ENCODE measurements around the gene ASCC3. TPM values are rescaled to one million over a fixed set of nuclear protein-coding genes. Genes with fewer than 3 reads are reported as not detected.

ASCC3 gene
- total RNA-seq, 1 experiment from 2014 or later, result 32.2 TPM

- Histone ChIP-seq H3K36me3 (ENCODE audit: insufficient read depth, low read length, poor library complexity, severe bottlenecking) (no peaks in the 10 kb centered on the region), H3K27ac (ENCODE audit: low read depth, low read length, poor library complexity, severe bottlenecking) (no peak overlapping the region), H3K4me1 (ENCODE audit: insufficient read depth, low read length, poor library complexity, severe bottlenecking) (no peaks in the 10 kb centered on the region), H3K27me3 (replicated peaks; ENCODE audit: insufficient read depth, low read depth, low read length, poor library complexity) (peaks cover 8% of the 10 kb centered on the region), H3K4me3 (ENCODE audit: low read depth, low read length, poor library complexity, severe bottlenecking) (no peak overlapping the region), H3K9me3 (ENCODE audit: low read depth, low read length, poor library complexity, severe bottlenecking) (no peaks in the 10 kb centered on the region)
- intact Hi-C loops (cut with micrococcal nuclease; ENCODE audit: unreplicated experiment), result no loop called here
- POLR2A ChIA-PET (ENCODE audit: low non-redundant PET), result no interaction called here
- no TSS peak for BruUV-seq (replicated peaks)
- CTCF ChIA-PET, result no interaction called here
- no peak for DNase-seq (ENCODE audit: low spot score)
- TF ChIP-seq EZH2 (IDR thresholded peaks at IDR 0.05; ENCODE audit: borderline replicate concordance, low read depth, low read length, poor library complexity, severe bottlenecking) (no peak), CTCF (conservative IDR thresholded peaks at IDR 0.05; ENCODE audit: low read depth, low read length) (no peak)
These were observed 410.6 kb downstream of the ASCC3 start for GRCh38 chr6:100470422-100471120.

GRCh38 chr6:100469101-100469859, 411.8 kb downstream of the ASCC3 start:
- no peaks in the 10 kb centered on the region for H3K36me3 ChIP-seq (ENCODE audit: insufficient read depth, low read length, poor library complexity, severe bottlenecking)
- H3K4me3 ChIP-seq (ENCODE audit: low read depth, low read length, poor library complexity, severe bottlenecking), result no peak overlapping the region
- TF ChIP-seq EZH2 (IDR thresholded peaks at IDR 0.05; ENCODE audit: borderline replicate concordance, low read depth, low read length, poor library complexity, severe bottlenecking), result no peak
- no peak for TF ChIP-seq CTCF (conservative IDR thresholded peaks at IDR 0.05; ENCODE audit: low read depth, low read length)
- peaks cover 1% of the 10 kb centered on the region for H3K4me1 ChIP-seq (ENCODE audit: insufficient read depth, low read length, poor library complexity, severe bottlenecking)
- H3K27me3 ChIP-seq (replicated peaks; ENCODE audit: insufficient read depth, low read depth, low read length, poor library complexity), result peaks cover 11% of the 10 kb centered on the region
- intact Hi-C loops (cut with micrococcal nuclease; ENCODE audit: unreplicated experiment), result no loop called here
- H3K27ac ChIP-seq (ENCODE audit: low read depth, low read length, poor library complexity, severe bottlenecking), result no peak overlapping the region
- DNase-seq (ENCODE audit: low spot score), result no peak
- ChIA-PET POLR2A (ENCODE audit: low non-redundant PET) (no interaction called here), CTCF (no interaction called here)
- no TSS peak for BruUV-seq (replicated peaks)
- H3K9me3 ChIP-seq (ENCODE audit: low read depth, low read length, poor library complexity, severe bottlenecking), result no peaks in the 10 kb centered on the region

GRCh38 chr6:100468016-100468622, 413.0 kb downstream of the ASCC3 start:
- intact Hi-C loops (cut with micrococcal nuclease; ENCODE audit: unreplicated experiment), result no loop called here

More at GRCh38 chr6:100468016-100468622, 413.0 kb downstream of the ASCC3 start:
- Histone ChIP-seq H3K4me1 (ENCODE audit: insufficient read depth, low read length, poor library complexity, severe bottlenecking) (peaks cover 4% of the 10 kb centered on the region), H3K4me3 (ENCODE audit: low read depth, low read length, poor library complexity, severe bottlenecking) (no peak overlapping the region), H3K36me3 (ENCODE audit: insufficient read depth, low read length, poor library complexity, severe bottlenecking) (no peaks in the 10 kb centered on the region), H3K9me3 (ENCODE audit: low read depth, low read length, poor library complexity, severe bottlenecking) (no peaks in the 10 kb centered on the region), H3K27ac (ENCODE audit: low read depth, low read length, poor library complexity, severe bottlenecking) (no peak overlapping the region), H3K27me3 (replicated peaks; ENCODE audit: insufficient read depth, low read depth, low read length, poor library complexity) (peaks cover 21% of the 10 kb centered on the region)
- CTCF ChIA-PET, result no interaction called here
- no TSS peak for BruUV-seq (replicated peaks)
- POLR2A ChIA-PET (ENCODE audit: low non-redundant PET), result no interaction called here
- DNase-seq (ENCODE audit: low spot score), result no peak
- TF ChIP-seq EZH2 (IDR thresholded peaks at IDR 0.05; ENCODE audit: borderline replicate concordance, low read depth, low read length, poor library complexity, severe bottlenecking) (no peak), CTCF (conservative IDR thresholded peaks at IDR 0.05; ENCODE audit: low read depth, low read length) (no peak)
